Mesenteric fat pad (tissue), 1 donor: ENCODE measurements around the gene LTBP2. TPM values are rescaled to one million over a fixed set of nuclear protein-coding genes. Genes with fewer than 3 reads are reported as not detected.

ENCODE experiments used
- DNase-seq: peaks from one replicate; pipeline ENCODE4 v3.0.0-alpha.2; 2020; ENCODE audit warnings: low spot score
- total RNA-seq: library from RNA; stranded (reverse); fragmentation: NEBNext Ultra II Directional; extraction: Animal tissue kit (Norgen Biotek cat#: 25700); gene quantifications from one replicate; pipeline ENCODE4 v1.2.1, GENCODE V29; 2021
- donor health status: DM: yes; HTN: yes; CAD: no.

Gene LTBP2
- total RNA-seq, 1 donor from 2014 or later = 58.2 TPM

DNA sequence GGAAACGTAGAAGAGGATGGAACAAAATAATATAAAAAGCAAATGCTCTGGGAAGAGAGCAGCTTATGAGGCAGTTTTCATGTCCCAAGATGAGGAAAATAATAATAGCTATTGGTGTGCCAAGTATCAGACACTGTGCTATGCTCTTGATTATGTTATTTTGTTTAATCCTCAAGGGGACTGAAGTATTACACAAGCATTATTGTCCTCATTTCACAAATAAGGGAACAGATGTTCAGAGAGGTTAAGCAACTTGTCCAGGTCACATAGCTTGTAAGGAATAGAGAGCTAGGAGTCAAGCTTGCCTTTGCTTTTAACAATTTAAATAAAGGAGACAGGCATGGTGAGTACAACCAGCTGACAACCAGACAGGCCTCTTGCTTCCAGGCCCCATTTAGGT is 26.9 kb upstream of the LTBP2 start:
- DNase-seq = no peak

DNA sequence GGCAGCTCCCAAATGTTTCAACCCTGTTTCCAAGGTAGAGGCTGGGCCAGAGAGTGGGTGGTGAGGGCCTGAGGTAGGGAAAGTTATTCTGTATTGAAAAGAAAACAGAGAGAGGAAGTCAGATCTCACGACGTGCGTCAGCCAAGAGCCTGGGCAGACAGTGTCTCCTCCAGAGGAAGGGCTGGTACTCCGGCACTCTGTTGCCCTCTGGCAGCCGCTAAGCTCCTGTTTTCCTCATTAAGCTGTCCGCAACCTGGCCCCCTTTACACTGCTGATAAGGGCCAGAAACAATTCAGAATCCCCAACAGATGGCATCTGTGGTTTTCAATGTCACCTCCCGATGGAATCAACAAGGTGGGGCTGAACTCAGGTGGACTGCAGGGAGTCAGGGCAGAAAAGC is 26.0 kb upstream of the LTBP2 start:
- DNase-seq = no peak

DNA sequence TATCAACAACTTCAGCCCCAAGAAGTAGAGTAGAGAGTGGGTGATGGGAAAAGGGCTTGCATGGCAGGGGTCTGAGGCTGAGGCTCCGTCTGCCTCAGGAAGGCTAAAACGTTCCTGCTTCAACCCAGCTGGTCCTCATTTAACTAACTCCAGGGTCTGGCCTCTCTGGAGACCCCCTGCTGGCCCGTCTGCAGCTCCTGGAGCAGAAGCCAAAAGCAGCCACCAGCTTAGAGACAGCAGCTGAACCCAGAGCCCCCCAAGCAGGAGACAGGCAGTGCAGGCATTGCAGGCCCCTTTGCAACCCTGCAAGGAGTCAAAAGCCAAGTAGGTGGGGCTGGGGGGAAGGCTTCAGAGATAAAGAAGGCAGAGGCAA is 25.1 kb upstream of the LTBP2 start:
- no peak for DNase-seq

DNA sequence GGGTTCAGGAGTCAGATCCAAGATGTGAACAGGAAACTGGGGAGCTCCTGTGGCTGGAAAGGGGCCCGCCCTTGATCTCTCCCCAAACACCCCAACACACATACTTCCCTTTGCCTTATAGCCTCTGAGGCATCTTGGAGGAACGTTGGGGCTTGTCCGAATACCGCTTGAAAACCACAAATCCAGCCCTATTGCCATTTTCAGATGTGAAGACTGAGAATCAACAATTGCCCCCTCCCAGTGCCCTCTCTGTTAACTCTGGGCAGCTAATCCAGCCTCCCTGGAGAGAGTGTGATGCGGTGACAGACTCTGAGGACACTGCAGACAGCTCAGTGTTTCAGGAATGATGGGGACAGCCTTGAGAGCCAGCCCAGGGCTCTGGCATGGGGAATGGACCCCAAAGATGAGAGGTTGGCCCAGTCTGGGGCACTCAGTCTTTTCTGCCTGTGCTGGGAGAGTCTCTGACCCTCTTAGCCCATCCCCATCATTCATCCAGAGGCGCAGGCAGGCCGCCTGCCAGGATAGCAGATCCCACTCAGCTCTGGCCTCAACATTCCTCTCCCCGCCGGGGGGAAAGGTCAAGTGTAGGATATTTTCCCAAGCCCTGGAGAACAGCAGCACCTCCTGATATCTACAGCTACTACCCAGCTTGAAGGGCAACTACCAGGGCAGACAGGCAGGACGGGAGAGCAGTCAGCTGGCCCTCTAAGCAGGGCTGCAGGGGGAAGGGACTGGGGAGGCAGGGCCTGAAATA is 24.6 kb upstream of the LTBP2 start:
- no peak for DNase-seq

DNA sequence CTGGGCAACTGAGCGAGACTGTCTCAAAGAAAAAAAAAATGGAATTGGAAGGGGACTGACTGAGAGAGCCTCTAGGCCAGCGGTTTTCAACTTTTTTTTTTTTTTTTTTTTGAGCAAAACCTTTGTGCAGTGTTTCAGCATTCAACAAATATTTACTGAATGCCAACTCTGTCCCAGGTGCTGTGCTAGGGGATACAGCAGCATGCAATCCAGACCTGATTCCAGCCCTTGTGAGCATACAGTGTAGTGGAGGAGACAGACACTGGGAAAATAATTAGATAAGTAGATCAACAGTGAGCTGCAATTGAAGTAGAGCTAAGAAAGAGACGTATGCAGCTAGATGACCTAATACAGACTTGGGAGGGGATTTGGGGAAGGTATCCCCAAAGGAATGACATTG is 23.8 kb upstream of the LTBP2 start:
- no peak for DNase-seq

DNA sequence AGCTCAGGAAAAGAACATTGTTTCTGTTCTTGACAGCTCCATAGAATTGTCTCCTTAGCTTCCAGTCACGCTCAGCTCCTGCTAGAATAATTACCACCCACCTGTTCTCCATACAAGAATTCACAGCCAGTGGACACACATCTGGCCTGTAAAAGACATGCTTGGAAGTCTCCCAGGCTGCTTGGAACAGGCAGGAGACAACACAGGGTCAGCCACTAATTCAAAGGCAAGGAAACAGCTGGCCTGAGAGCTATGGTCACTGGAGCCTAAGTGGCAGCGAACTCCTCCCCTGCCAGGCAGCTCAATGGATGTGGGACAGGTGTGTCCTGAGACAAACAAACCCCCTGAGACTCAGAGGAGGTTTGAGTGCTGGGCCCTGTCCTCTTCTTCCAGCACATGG is 22.9 kb upstream of the LTBP2 start:
- DNase-seq = no peak

DNA sequence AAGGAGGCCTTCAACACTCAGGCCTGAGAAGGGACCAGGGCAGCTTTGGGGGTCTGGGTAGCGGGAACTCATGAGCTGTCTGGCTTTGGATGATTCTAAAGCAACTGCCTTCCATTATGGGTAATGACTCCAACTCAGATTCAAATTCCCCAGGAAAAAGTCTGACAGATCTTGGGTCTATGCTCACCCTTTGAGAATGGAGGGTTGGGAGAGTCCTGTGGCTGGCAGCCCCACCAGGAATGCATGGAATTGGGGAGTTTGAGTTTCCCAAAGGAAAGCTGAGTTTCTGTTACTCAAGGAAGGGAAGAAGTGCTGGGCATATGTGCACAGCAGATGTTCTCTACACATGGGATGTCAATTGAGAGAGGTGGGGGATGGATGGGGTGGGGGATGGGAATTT is 22.4 kb upstream of the LTBP2 start:
- no peak for DNase-seq

DNA sequence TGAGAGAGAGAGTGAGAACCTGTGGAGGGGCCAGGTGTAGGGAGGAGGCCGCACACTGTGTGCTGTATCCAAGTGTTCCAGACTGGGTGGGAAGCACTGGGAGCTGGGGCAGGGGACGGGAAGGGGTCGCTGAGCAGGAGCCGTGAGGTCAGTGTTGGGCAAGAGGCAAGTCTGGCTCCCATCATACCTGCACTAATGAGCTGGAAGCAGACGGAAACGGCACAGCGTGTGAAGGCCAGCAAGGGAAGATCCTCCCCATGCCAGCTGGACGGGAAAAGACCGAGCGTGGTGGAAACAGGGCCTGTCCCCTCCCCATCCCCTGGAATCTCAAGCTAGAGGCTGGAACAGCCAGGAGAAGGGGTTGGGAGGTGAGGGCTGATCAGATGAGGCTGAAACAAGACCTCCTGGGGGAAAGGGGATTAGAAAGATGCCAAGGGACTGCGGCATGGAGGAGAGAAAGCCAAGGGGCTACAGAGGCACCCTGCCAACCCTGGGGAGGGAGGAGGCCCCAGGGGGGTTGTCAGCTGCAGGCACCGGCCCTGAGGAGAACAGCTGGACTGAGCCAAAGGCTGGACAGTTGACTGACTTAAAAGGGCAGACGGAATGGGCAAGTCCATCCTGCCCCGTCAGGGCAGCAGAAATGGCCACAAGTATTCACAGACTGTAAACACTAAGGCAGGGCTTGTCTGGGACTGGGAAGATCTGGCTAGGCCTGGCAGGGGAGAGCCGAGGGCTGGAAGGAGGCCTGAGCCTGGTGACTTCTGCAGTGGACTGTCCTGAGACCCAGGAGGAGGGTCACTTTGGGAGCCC is 19.0 kb upstream of the LTBP2 start:
- DNase-seq = no peak

DNA sequence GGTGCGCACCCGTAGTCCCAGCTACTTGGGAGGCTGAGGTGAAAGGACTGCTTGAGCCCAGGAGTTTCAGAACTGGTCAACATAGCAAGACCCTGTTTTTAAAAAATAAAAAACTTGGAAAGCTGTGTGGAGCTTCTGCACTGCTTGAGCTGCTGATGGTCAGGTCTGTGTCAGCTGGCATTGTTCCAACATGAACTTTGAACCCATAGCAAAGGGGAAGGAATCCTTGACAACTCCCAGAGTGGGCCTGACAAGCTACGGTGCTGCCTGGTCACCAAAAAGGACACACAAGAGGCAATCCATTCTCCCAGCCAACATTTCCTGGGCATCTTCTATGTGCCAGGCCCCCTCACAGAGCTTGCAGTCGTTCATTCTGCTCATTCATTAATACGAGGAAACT is 16.4 kb upstream of the LTBP2 start:
- no peak for DNase-seq

DNA sequence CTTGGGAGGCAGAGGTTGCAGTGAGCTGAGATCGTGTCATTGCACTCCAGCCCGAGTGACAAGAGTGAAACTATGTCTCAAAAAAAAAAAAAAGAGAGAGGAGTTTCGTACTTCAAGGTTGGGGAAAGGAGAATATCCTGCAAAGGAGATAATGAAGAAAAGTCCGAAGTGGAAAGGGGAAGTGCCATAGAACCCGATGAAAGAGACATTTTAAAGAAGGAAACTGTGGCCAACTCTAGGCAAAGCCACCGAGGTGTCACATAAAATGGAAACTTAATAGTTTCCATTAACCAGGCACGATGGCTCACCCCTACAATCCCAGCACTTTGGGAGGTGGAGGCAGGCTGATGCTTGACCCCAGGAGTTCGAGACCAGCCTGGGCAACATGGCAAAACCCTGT is 15.0 kb upstream of the LTBP2 start:
- DNase-seq = no peak

DNA sequence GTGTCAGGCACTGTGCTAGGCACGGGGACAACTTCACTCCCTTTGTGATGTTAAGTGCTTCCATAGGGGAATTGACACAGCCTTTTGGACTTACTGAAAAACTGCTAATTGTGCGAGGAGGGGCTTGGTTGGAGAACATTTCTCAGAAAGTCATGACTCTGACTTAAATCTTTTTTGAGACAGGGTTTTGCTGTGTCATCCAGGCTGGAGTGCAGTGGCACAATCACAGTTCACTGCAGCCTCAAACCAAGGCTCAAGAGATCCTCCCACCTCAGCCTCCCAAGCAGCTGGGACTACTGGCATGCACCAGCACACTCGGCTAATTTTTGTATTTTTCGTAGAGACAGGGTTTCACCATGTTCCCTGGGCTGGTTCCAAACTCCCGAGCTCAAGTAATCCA is 10.2 kb upstream of the LTBP2 start:
- DNase-seq = no peak

DNA sequence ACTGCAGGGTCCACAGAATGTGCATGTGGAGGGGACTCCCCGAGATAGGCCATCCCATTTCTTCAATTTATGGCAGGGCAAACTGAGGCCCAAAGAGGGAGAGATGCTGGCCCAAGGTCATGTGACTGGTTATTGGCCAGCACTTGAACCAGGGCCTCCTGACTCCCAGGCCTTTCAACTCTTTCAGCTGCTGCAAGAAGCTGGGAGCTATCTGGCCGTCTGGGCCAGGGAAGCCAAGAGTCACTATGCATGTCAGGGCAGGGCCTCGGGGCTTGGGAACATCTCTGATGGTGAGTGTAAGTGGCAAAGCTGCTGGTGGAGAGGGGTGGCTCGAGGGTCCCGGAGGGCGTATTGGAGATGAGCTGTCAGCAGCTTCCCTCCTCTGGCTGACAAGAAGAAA is 9.5 kb upstream of the LTBP2 start:
- DNase-seq = no peak

DNA sequence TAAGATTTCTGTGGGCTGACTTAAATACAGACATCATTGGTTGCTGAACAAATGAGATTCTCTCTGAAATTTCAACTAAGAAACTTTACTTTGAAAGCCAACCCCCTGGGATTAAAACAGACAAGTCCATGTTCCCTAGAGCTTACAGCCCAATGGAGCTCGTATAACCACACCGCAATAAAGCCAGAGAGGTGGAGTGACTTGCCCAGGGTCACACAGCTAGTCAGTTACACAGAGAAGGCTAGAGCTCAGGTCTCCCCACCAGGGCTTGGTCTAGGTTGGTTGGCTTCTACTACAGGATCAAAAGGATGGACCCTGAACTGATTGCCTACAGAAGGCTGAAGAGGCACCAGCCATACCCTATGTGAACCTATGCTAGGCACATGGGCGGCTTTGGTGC is 8.9 kb upstream of the LTBP2 start:
- DNase-seq = no peak

DNA sequence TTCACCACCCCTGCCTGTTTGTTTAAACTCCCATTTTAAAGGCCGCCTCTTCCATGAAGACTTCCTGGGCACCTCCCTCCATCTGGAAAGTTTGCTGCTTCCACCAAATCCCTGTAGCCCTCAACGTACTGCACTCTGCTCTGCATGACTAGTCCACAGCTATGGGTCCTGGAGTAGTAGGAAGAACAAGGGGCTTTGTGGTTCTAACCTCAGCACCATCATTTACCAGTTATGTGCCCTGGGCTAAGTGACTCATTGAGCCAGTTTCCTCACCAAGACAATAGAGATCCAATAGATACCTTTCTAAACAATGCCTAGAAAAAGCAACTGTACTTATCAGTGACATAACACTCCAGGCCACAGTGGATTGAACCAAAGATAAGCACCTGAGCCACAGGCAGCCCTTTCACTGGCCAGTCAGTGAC is 8.5 kb upstream of the LTBP2 start:
- no peak for DNase-seq

DNA sequence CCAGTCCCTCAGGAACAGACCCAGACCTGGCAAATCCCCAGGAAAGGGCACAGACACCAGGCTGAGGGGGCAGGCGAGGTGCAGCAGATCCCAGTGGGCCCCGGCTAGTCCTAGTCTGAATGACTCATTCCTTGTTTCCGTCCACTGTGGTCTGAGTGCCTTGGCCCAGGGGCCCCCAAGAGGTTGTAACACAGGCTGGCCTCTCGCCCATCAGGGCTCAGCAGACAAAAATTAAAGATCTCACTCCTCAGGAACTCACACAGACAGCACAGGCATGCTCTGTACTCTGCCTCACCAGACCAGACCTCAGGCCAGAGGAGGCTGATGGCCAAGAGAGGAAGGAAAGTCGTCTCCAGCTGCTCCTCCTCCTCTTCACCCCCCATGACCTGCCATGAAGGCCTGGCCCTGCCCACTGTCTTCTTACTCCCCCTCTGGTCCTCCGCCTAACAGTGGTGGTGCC is 7.7 kb upstream of the LTBP2 start:
- DNase-seq = no peak

DNA sequence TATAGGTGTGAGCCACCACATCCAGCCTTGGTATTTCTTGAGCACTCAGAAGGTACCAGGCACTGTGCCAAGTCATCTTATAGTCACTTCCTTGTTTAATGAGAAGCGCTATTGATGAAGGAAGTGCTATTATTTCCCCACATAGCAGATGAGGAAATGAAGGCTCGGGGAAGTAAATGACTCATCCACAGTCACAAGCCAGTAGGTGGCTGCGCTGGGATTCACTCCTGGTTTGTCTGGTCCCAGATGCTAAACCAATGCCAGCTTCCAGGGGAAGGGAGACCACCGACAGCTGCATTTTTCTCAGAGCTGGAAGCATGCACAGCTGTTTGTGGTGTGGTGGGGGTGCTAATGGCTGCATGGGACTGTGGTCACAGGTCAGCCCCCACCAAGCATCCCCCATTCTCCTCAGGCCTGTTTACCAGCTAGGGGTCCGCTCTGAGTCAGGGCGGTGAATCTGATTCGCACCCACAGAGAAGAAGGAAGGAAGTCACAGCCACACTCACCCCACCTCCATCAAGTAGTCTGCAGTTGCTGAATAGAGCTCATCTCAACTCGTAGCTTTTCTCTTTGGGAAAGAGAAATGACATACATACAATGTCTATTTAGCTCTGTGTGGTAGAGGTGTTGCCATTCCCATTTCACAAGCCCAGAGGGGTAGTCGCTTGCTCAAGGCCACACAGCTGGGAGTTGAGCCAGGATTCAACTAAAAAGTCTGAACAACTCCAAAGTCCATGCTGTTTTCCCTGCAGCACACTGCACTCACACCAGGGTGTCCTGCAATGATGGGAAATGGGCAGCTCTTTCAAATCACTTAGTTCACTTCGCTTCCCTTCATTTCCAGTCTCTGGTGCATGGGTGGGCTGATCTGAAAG is 6.3 kb upstream of the LTBP2 start:
- DNase-seq = no peak

DNA sequence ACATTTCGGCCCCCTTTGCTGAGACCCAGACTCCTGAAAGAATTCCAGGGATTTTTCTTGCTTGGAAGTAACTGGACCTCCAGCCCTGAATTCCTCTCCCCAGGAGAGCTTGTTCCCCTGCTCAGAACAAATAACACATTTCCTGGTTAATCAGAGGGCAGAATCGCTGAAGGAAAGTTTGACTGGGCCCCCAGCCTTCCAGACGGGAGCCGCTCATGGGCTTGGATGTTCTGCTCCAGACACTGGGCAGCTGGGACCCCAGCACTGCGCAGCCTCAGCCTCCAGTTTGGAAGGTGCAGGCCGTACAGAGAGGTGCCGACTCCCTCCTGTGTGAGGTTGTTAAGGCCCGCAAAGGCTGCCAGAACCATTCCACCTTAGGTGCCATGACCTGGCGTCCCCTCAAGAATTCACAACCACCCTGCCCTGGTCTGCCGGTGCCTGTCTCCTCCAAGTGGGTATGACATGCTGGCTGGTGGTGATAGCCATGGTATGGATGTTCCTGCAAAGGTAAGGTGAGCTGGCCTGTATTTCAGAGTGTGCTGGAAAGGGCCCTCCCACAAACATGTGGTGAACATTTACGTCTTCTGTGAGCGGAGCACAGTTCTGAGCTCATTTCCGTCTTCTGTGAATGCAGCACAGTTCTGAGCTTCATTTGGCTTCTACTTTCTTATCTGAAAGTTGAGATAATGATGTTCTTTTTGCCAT is 5.1 kb upstream of the LTBP2 start:
- DNase-seq = no peak

DNA sequence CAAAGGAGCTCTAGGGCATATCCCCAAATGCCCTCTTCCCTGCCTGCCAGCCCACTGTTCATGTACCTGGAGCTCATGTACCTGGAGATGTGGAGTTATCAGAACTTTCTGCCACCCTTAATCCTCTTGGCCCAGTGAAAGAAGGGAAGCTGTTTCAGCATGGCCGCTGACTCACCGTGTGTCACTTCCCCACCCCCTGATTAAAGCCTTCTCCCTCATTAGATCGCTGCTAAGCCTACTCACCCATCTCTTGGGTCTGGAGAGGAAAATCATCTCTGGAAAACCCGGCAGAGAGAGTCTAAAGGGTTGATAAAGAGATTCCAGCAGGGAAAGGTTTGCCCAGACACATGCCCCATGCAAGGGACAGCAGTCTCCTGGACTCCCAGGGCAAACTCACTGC is 4.5 kb upstream of the LTBP2 start:
- no peak for DNase-seq

DNA sequence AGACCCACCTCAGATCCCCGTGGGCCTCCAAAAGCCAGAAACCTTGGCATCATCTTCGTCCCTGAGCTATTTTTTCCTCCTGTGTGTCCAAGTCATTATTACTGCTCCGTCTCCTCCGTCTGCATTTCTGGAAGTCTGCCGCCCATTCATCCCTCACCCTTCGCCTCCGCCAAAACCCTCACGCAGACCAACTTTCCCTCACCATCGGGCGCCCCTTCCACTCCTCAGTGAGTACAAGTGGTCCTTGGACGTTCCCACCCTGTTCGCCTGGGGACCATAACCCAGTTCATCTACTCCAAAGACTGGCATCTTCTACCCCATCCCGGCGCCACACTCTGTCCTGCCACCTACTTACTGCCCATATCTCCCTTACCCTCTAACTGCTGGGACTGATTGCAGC is 3.7 kb upstream of the LTBP2 start:
- DNase-seq = no peak

DNA sequence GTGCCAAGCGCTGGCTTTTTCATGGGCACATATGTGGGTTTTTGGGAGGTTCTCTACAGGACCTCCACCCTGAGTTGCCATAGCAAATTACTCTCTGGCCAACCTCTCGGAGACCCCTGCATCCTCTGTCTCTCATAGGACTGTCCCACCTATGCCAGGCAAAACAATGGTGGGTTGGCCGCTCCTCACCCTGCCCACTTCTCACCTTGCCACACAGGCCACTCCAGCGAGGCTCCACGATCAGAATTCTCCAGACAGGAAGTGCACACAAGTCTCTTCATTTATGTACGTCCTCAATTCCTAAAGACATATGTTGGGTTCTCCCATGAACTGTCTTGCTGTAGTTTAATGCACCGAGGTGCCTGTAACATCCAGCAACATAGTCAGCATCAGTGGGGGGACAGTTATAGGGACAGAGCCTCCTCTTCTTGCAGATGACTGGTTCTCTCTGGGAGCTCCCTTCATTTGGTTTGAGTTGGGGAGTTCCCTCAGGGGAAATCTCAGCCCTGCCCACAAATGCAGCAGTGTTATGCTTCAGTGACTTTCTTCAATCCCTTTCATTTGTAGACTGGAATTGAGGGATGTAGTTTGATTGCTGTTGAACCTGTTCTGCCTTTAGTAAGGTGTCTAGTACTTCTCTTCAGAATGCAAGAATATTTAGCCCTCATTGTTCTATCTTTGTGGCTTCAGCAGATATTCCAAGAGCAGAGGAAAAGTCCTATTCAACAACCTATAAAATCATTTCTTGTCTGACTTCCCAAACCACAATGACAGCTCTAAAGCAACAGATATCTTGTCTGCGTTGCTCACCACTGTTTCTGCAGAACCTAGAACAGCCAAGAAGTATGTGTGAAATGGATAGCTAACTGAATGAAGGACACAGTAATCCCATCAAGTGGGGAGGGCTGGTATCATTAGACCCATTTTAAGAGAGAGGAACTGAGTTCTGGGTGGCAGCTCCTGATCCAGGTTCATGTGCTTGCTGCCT is 2.8 kb upstream of the LTBP2 start:
- DNase-seq = no peak
